ENCODE measurements around the gene CAPN8. TPM values are rescaled to one million over a fixed set of nuclear protein-coding genes. Genes with fewer than 3 reads are reported as not detected.
A peak's percentile ranks its signal among the peaks of the same experiment; 100 is the strongest.

The CAPN8 gene
- total RNA-seq, 2 donors from 2014 or later = 52.6 to 102 TPM

GRCh38 chr1:223669003-223669795 lies 3.7 kb upstream of the CAPN8 start:
- H3K27ac ChIP-seq = peak overlapping the region; percentile 50
- H3K9ac ChIP-seq (ENCODE audit: low read depth in 2 of 2, low read length in 2 of 2) = no peak overlapping the region
- no peaks in the 10 kb centered on the region for H3K27me3 ChIP-seq
- no peaks in the 10 kb centered on the region for H3K9me3 ChIP-seq
- no peaks in the 10 kb centered on the region for H3K36me3 ChIP-seq
- TF ChIP-seq CTCF (IDR thresholded peaks at IDR 0.05) = no peak
- DNase-seq = no peak
- intact Hi-C loops (cut with DNase I) = no loop called here
- no peaks in the 10 kb centered on the region for H3K4me1 ChIP-seq
- H3K4me3 ChIP-seq = no peak overlapping the region

- H3K4me3 ChIP-seq = no peak overlapping the region
- no peaks in the 10 kb centered on the region for H3K9me3 ChIP-seq
- no peaks in the 10 kb centered on the region for H3K36me3 ChIP-seq
- intact Hi-C loops (cut with DNase I) = no loop called here
- no peaks in the 10 kb centered on the region for H3K27me3 ChIP-seq
- TF ChIP-seq CTCF (IDR thresholded peaks at IDR 0.05) = no peak
- H3K4me1 ChIP-seq = no peaks in the 10 kb centered on the region
- peak overlapping the region; percentile 50 for H3K27ac ChIP-seq
- DNase-seq = no peak
- H3K9ac ChIP-seq (ENCODE audit: low read depth in 2 of 2, low read length in 2 of 2) = no peak overlapping the region
These were observed 2.1 kb upstream of the CAPN8 start for GRCh38 chr1:223667484-223668182.

DNA sequence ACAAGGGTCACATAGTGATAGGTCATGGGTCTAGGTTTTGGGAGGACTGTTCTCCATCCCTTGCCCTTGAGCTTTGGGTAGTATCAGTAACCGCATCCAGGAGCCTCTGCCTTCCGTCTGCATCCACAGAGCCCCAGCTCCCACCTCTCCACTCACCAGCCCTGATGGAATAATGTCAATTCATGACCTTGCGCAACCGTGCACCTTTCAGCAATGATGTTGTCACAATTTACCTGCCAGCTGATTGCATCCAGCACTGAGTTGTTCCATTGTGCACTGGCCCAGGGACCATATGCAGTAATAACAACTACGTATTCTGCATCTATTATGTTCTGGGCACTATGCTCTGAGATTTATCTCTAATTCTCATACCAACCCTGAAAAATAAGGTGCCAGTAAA lies 1.4 kb downstream of the CAPN8 start:
- H3K27ac ChIP-seq = peak overlapping the region; percentile 59
- H3K9ac ChIP-seq (ENCODE audit: low read depth in 2 of 2, low read length in 2 of 2) = no peak overlapping the region
- no peaks in the 10 kb centered on the region for H3K9me3 ChIP-seq
- no peak for TF ChIP-seq CTCF (IDR thresholded peaks at IDR 0.05)
- no peaks in the 10 kb centered on the region for H3K27me3 ChIP-seq
- no peaks in the 10 kb centered on the region for H3K36me3 ChIP-seq
- intact Hi-C loops (cut with DNase I) = no loop called here
- H3K4me3 ChIP-seq = no peak overlapping the region
- no peaks in the 10 kb centered on the region for H3K4me1 ChIP-seq
- no peak for DNase-seq

- peak overlapping the region; percentile 47 for H3K27ac ChIP-seq
- intact Hi-C loops (cut with DNase I) = no loop called here
- no peaks in the 10 kb centered on the region for H3K4me1 ChIP-seq
- no peaks in the 10 kb centered on the region for H3K27me3 ChIP-seq
- no peaks in the 10 kb centered on the region for H3K36me3 ChIP-seq
- H3K9ac ChIP-seq (ENCODE audit: low read depth in 2 of 2, low read length in 2 of 2) = no peak overlapping the region
- no peaks in the 10 kb centered on the region for H3K9me3 ChIP-seq
- no peak for TF ChIP-seq CTCF (IDR thresholded peaks at IDR 0.05)
- H3K4me3 ChIP-seq = no peak overlapping the region
- no peak for DNase-seq
These were observed 2.6 kb downstream of the CAPN8 start for GRCh38 chr1:223662943-223663342.

GRCh38 chr1:223659711-223660110 lies 5.8 kb downstream of the CAPN8 start:
- TF ChIP-seq CTCF (IDR thresholded peaks at IDR 0.05) = no peak
- H3K4me3 ChIP-seq = no peak overlapping the region
- no peak for DNase-seq
- no peak overlapping the region for H3K27ac ChIP-seq
- intact Hi-C loops (cut with DNase I) = no loop called here
- no peaks in the 10 kb centered on the region for H3K36me3 ChIP-seq
- H3K9ac ChIP-seq (ENCODE audit: low read depth in 2 of 2, low read length in 2 of 2) = no peak overlapping the region
- no peaks in the 10 kb centered on the region for H3K27me3 ChIP-seq
- no peaks in the 10 kb centered on the region for H3K9me3 ChIP-seq
- H3K4me1 ChIP-seq = no peaks in the 10 kb centered on the region
